HG02970 (cell line): ENCODE data around the gene AKT2.
"Not testable (repeated sequence)": the region's sequence is repeated elsewhere in the genome, so short reads cannot be mapped to it uniquely, and the experiment has no call there.

Experiments
- ATAC-seq: cut with Tn5 transposase; IDR thresholded peaks from one replicate; pipeline ENCODE4 v1.9.1; 2021; ENCODE audit warnings: mild to moderate bottlenecking, moderate library complexity, moderate number of reproducible peaks; ENCODE audit not compliant: unreplicated experiment, low FRiP score

The AKT2 gene

DNA sequence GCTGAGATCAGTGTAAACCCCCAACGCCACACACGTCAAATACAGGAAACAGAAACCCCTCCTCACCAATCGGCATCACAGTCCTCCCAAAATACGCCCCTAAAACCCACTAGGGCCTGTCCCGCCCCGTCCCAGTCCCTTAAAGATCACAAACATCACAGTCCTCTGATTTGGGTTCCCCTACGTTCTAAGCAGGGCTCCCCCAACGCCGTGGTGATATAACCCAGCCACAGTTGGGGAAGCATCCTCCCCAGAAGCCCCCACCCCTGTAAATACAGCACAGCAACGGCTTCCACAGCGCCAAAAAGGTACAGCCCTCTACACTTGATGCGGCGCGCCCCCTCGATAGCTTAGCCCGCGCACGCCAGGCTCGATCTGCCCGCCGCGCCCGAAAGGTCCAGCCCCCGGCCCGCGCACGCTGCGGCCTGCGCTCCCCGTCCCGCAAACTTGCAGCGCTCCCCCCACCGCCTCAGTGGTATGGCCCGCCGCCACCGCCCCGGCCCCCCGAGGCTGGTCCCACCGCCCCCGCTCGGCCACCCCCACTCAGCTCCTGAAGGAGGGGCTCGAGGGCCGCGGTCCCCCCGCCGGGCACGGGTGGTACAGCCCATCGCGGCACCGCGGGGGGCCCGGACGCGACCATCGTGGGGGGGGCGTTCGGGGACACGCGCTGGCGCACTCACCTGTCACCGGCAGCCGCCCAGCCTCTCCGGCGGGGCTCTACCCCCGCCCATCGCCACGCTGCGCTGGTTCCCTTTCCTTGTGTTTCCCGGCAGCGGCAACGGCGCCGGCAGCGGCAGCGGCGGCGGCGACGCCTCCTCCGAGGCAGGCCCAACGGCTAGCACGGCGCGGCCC, at the start of gene AKT2:
TSS of gene AKT2 (minus strand) at position 845 of the 852 bp plus-strand sequence. CDS start 20,078 bp downstream, outside the sequence.
- peak; percentile 36 for ATAC-seq

DNA sequence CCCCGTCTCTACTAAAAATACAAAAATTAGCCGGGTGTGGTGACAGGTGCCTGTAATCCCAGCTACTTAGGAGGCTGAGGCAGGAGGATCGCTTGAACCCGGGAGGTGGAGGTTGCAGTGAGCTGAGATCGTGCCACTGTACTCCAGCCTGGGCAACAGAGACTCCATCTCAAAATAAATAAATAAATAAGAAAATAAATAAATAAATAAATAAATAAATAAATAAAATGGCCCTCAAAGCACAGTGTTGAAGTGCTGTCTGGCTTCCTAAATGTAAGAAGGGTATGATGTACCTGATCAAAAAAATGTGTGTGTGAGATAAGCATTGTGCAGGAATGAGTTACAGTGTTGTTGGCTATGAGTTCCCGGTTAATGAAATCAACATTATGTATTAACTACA, 47.9 kb upstream of the AKT2 start:
- ATAC-seq = not testable (repeated sequence)

GRCh38 chr19:40332669-40333068, 47.5 kb upstream of the AKT2 start:
- ATAC-seq = no peak

- no peak for ATAC-seq
Measured at GRCh38 chr19:40331052-40331451, 45.9 kb upstream of the AKT2 start.

DNA sequence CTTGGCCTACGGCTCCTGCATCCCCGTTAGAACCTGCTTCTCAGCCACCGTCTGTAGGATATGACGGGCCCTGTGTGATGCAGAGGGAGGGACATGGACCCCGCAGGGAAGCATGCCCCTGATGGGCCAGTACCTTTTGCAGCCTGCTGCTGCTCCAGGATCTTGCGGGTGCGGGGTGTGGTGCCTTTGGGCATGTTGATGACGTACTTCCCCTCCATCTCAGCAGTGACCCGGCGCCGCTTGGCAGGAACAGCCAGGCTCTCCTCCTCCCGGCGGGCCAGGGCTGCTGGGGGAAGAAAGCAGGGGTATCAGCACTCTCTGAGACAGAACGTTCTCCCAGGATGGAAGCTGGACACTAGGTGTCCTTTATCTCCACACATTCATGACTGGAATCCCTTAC, 41.1 kb upstream of the AKT2 start:
- no peak for ATAC-seq

DNA sequence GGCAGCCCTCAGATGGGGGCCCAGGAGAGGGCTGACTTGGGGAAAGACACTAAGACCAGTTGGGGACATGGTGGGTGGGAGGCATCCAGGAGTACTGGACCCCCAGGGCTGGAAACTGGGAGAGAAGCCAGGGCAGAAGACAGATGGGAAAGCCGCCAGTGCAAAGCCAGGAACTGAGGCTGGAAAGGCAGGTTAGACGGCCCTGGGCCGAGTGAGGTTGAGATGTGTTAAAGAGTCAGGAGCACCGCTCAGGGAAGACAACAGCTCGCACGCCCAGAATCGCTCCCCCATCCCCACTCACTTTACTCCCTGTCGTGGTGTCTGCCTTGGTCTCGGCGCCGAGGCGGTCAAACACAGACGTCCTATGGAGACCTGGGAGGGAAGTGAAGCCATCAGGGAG, 38.6 kb upstream of the AKT2 start:
- no peak for ATAC-seq

GRCh38 chr19:40322951-40323615, 37.9 kb upstream of the AKT2 start:
- ATAC-seq = no peak

GRCh38 chr19:40322271-40322610, 37.1 kb upstream of the AKT2 start:
- no peak for ATAC-seq

DNA sequence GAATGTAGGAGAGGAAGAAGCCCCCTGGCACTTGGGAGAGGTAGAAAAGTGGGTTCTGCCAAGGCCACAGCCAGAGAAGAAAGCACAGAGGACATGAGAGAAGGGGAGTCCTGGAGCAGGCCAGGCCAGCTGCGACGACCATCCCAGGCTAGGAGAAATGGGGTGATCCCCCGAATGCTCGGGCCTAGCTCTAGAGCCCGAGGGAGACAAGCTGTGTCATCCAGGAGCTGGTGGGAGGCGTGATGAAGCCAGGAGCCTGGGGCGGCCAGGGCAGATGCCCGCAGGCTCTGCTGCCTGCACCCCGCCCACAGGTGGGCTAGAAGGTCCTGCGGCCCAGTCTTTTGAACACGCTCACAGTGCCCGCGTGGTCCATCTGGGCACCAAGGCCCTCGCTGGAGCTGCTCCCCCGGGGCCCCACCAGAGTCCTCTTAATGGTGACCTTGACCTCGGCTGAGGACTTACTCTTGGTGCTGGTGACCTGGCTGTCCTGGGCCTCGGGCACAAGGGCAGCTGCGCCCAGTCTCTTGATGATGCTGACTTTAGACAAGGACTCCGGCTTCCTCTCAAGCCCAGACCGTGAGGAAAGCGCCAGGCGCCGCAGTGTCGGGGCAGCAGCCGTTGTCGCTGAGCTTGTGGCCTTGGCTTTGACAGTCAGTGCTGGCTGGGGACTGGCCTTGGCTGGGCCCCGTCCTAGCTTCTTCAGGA, 36.6 kb upstream of the AKT2 start:
- no peak for ATAC-seq

DNA sequence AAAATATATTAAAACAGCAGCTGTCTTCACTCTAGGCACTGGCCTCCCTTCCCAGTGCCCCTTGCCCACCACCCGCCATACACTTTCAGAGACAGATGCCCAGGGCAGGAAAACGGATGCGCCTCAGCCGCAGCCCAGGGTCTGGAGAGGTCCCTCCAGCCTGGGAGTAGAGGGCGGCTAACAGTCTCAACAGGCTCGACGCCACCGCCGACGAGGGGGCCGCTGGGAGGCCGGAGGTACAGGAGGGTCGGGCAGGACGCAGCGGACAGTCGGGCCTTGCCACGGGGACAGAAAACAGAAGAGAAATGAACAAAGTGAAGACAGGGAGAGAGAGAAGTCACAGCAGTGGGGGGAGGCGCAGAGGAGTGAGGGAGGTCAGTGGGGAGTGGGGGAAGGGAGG, 35.9 kb upstream of the AKT2 start:
- ATAC-seq = no peak

DNA sequence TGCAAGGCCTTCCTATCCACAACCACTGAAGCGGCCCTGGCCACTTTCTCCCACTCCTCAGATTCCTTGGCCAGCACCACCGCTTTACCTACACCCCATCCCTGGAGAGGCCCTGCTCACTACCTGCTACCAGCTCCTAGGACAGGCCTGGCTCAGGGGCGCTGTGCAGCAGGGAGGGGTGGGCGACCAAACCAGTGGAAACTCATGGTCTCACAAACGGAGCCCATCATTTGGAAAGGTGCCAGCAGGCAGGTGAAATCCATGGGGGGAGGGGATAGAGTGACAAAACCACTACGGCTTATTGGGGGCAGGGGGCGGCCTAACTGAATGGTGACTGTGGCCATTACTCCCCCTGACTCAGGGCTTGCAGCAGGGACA, 35.4 kb upstream of the AKT2 start:
- no peak for ATAC-seq

- ATAC-seq = no peak
Measured at GRCh38 chr19:40317338-40317737, 32.2 kb upstream of the AKT2 start.

GRCh38 chr19:40315812-40316470, 30.8 kb upstream of the AKT2 start:
- ATAC-seq = no peak

DNA sequence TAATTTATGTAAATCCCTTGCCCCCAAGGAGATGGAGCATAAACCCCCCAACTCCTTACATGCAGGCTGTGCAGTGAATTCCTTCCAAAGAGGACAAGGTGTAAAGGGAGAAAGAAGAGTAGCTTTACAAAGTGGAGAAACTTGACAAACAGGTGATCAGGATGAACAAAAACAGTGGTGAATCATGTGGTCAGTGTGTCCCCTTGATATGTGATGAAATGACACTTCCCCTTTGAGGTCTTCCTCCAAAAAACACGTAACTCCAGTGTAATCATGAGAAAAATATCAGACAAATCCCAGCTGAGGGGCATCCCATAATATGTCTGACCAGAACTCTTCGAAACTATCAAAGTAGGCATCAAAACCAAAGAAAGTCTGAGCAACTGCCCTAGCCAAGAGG, 29.5 kb upstream of the AKT2 start:
- no peak for ATAC-seq

DNA sequence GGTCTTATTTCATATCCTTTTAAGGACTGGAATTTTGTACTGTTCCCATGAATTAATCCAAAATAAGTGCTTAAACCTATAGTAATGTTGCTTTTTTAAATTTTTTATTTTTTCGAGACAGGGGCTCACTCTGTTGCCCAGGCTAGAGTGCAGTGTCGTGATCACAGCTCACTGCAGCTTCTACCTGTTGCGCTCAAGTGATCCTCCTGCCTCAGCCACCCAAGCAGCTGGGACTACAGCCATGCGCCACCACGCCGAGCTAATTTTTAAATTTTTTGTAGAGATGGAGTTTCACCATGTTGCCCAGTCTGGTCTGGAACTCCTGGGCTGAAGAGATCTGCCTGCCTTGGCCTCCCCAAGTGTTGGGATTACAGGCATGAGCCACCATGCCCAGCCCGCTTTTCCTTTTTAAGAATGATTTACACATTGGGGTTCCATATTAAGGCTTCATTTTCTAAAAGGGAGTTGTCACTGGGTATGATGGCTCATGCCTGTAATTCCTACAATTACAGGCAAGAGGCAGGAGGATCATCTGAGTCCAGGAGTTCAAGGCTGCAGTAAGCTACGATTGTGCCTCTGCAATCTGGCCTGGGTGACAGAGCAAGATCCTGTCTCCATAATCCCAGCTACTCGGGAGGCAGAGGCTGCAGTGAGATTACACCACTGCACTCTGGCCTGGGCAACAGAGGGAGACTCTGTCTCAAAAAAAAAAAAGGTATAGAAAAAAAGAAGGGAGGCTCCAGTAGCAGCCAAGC, 28.3 kb upstream of the AKT2 start:
- no peak for ATAC-seq

- no peak for ATAC-seq
Measured at GRCh38 chr19:40312533-40312932, 27.4 kb upstream of the AKT2 start.

DNA sequence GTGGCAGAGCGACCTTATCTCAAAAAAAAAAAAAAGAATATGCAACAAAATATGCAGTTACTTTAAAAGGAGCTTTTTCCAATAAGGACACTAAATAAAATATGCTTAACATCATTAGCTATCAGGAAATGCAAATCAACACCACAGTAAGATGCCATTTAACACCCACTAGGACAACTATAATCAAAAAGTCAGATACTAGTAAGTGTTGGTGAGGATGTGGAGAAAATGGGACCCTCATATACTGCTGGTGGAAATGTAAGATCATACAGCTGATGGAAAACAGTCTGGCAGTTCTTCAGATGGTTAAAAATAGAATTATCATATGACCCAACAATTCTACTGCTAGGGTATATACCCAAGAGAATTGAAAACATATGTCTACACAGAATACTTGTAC, 24.5 kb upstream of the AKT2 start:
- no peak for ATAC-seq

DNA sequence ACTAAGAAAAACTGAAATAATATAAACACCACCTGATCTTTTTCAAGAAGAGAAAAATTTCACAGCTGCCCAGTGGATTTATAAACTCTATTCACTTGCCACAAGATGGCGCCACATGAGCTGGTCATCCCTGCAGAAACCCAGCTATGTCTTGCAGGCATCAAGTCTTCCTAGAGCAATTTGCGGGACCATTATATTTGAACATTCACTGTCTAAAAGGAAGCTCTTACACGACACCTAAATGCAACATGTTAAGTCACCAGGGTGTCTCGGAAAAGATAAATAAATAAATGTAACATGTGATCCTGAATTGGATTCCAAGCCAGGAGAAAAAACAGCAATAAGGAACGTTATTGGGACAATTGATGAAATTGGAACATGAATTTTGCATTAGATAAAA, 20.3 kb upstream of the AKT2 start:
- no peak for ATAC-seq

DNA sequence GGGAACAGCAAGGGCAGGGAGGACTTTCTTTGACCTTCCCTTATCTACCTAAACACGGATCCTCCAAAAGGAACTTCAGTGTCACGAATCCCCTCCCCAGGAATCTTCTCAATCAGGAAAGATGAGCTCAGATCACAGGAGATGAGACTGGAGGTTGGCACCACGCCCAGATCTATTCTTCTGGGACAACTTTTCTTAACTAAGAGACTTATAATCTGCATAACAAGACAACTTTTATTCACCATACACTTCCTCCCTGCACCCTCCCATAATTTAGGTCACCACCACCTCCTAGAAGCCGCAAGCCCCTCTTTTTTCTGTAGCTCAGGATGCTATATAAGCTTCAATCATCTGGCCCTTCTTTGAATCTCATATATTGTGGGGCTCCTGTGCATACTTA, 19.2 kb upstream of the AKT2 start:
- no peak for ATAC-seq

GRCh38 chr19:40303765-40304164, 18.6 kb upstream of the AKT2 start:
- ATAC-seq = no peak
